Measurements from ENCODE around the gene ZBTB20.

ZBTB20 gene

DNA sequence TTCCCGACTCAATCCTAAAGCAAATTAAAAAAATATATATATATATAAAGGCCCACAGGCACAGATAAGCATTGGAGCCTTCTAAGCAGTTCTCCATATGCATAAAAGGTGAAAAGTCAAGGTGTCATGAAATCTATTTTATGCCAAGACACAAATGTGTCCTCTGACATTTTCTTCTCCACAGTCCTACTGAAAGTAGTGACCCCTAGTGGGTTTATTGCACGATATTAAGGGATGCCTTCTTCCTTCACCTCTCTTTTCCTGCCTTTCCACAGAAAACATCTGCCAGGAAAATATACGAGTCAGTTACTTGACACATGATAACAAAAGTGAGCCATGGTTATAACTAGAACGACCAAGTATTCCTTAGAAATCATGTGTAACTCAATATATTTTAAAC, 550.1 kb downstream of the ZBTB20 start:
- no peak for DNase-seq
- no peak overlapping the region for H3K4me3 ChIP-seq (ENCODE audit: low read length)
- no peaks in the 10 kb centered on the region for H3K9me2 ChIP-seq (replicated peaks; ENCODE audit: insufficient read depth, low read length)
- H3K4me1 ChIP-seq (ENCODE audit: low read length): no peaks in the 10 kb centered on the region
- no peaks in the 10 kb centered on the region for H3K79me2 ChIP-seq (ENCODE audit: low read length)
- H3K27me3 ChIP-seq (replicated peaks; ENCODE audit: insufficient read depth, low read length): no peaks in the 10 kb centered on the region
- no peaks in the 10 kb centered on the region for H4K20me1 ChIP-seq (ENCODE audit: insufficient read depth, low read length)
- H2AFZ ChIP-seq (ENCODE audit: low read length): no peak overlapping the region
- H3K9me3 ChIP-seq (replicated peaks; ENCODE audit: insufficient read depth, low read length): no peaks in the 10 kb centered on the region
- H3K27ac ChIP-seq (ENCODE audit: low read length): no peak overlapping the region
- H3K36me3 ChIP-seq (replicated peaks; ENCODE audit: insufficient read depth, low read length): no peaks in the 10 kb centered on the region
- TF ChIP-seq CTCF (IDR thresholded peaks at IDR 0.05; ENCODE audit: low read length) (no peak), EZH2 (optimal IDR thresholded peaks at IDR 0.05; ENCODE audit: low read depth, low read length) (no peak), EZH2phosphoT487 (IDR thresholded peaks at IDR 0.05; ENCODE audit: low read length) (no peak)
- H3F3A ChIP-seq (ENCODE audit: insufficient read depth, low read length): no peaks in the 10 kb centered on the region
- H3K4me2 ChIP-seq (ENCODE audit: low read depth, low read length): no peak overlapping the region
- no peak overlapping the region for H3K9ac ChIP-seq (ENCODE audit: low read length)

DNA sequence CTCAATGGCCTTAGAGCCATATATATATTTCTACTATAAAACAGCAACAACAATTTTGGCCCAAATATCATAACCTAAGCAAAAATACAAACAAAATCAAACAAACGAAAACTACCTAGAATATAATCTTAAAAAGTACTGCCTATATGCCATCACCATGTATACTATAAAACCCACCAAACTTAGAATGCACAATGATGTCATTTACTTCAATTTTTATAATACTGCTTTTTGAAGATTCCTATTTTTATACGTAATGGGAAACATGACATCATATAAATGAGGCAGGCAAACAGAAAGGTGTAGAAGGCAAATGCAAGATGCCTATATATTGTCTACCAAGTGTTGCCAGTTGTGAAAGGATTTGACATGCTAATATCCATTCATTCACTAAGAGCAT, 550.9 kb downstream of the ZBTB20 start:
- no peaks in the 10 kb centered on the region for H3K79me2 ChIP-seq (ENCODE audit: low read length)
- no peak overlapping the region for H2AFZ ChIP-seq (ENCODE audit: low read length)
- no peaks in the 10 kb centered on the region for H3K36me3 ChIP-seq (replicated peaks; ENCODE audit: insufficient read depth, low read length)
- no peaks in the 10 kb centered on the region for H3F3A ChIP-seq (ENCODE audit: insufficient read depth, low read length)
- H3K9me2 ChIP-seq (replicated peaks; ENCODE audit: insufficient read depth, low read length): no peaks in the 10 kb centered on the region
- no peak overlapping the region for H3K9ac ChIP-seq (ENCODE audit: low read length)
- TF ChIP-seq CTCF (IDR thresholded peaks at IDR 0.05; ENCODE audit: low read length) (no peak), EZH2 (optimal IDR thresholded peaks at IDR 0.05; ENCODE audit: low read depth, low read length) (no peak), EZH2phosphoT487 (IDR thresholded peaks at IDR 0.05; ENCODE audit: low read length) (no peak)
- no peak for DNase-seq
- no peaks in the 10 kb centered on the region for H4K20me1 ChIP-seq (ENCODE audit: insufficient read depth, low read length)
- H3K4me3 ChIP-seq (ENCODE audit: low read length): no peak overlapping the region
- no peak overlapping the region for H3K4me2 ChIP-seq (ENCODE audit: low read depth, low read length)
- no peaks in the 10 kb centered on the region for H3K27me3 ChIP-seq (replicated peaks; ENCODE audit: insufficient read depth, low read length)
- H3K27ac ChIP-seq (ENCODE audit: low read length): no peak overlapping the region
- H3K4me1 ChIP-seq (ENCODE audit: low read length): no peaks in the 10 kb centered on the region
- no peaks in the 10 kb centered on the region for H3K9me3 ChIP-seq (replicated peaks; ENCODE audit: insufficient read depth, low read length)

DNA sequence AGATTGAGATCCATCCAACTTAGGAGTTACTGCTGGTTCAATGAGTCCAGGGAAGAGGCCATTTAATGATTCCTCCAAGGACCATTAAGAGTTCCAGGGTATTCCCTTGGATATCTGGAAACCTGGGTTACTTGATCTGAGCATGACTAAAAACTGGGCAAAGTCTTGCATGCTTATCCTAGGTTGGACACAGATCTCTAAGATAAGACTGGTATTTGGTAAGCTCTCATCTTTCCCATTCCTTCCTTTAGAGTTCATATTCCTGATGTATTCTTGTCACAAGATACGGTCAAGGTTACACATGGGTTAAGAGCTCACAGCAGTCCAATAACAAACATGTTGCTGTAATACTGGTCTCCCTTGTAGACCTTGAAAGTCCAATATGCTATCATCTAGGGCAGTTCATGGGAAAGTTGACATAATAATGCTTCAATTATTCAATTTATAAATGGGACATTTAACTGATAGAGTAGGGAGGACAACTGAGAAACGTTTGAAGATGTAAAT, 551.5 kb downstream of the ZBTB20 start:
- no peak overlapping the region for H3K4me3 ChIP-seq (ENCODE audit: low read length)
- no peaks in the 10 kb centered on the region for H3K79me2 ChIP-seq (ENCODE audit: low read length)
- H3K27ac ChIP-seq (ENCODE audit: low read length): no peak overlapping the region
- H3K36me3 ChIP-seq (replicated peaks; ENCODE audit: insufficient read depth, low read length): no peaks in the 10 kb centered on the region
- no peak overlapping the region for H2AFZ ChIP-seq (ENCODE audit: low read length)
- TF ChIP-seq CTCF (IDR thresholded peaks at IDR 0.05; ENCODE audit: low read length): no peak
- no peak for TF ChIP-seq EZH2 (optimal IDR thresholded peaks at IDR 0.05; ENCODE audit: low read depth, low read length)
- H3K9ac ChIP-seq (ENCODE audit: low read length): no peak overlapping the region
- H3K27me3 ChIP-seq (replicated peaks; ENCODE audit: insufficient read depth, low read length): no peaks in the 10 kb centered on the region
- H3F3A ChIP-seq (ENCODE audit: insufficient read depth, low read length): no peaks in the 10 kb centered on the region
- no peaks in the 10 kb centered on the region for H4K20me1 ChIP-seq (ENCODE audit: insufficient read depth, low read length)
- no peak overlapping the region for H3K4me2 ChIP-seq (ENCODE audit: low read depth, low read length)
- no peaks in the 10 kb centered on the region for H3K4me1 ChIP-seq (ENCODE audit: low read length)
- H3K9me2 ChIP-seq (replicated peaks; ENCODE audit: insufficient read depth, low read length): no peaks in the 10 kb centered on the region
- no peaks in the 10 kb centered on the region for H3K9me3 ChIP-seq (replicated peaks; ENCODE audit: insufficient read depth, low read length)
- no peak for DNase-seq

All from MM.1S (cell line).